HepG2 (cell line): ENCODE data around the gene ASIC3. TPM values are rescaled to one million over a fixed set of nuclear protein-coding genes. Genes with fewer than 3 reads are reported as not detected.

ENCODE experiments used
- ARID4A ChIP-seq: sonication (generic); formaldehyde crosslinking; IDR thresholded peaks from 2 replicates; pipeline ENCODE4 v1.5.0; 2020; ENCODE audit warnings: mild to moderate bottlenecking, missing genetic modification reagents, borderline replicate concordance
- ATRX ChIP-seq: sonication (generic); formaldehyde crosslinking; IDR thresholded peaks from 2 replicates; pipeline ENCODE4 v1.4.0; 2020; ENCODE audit warnings: missing genetic modification reagents, borderline replicate concordance
- CENPX ChIP-seq: sonication (generic); formaldehyde crosslinking; IDR thresholded peaks from 2 replicates; pipeline ENCODE4 v1.9.0; 2021; ENCODE audit warnings: mild to moderate bottlenecking, missing genetic modification reagents, moderate library complexity
- ELF3 ChIP-seq: IDR thresholded peaks from 2 replicates; pipeline ENCODE4 v1.6.1; 2016; ENCODE audit warnings: missing genetic modification reagents, missing compliant biosample characterization
- GABPB1 ChIP-seq: IDR thresholded peaks from 2 replicates; pipeline ENCODE4 v1.6.1; 2016; ENCODE audit warnings: mild to moderate bottlenecking, missing genetic modification reagents, moderate library complexity, missing compliant biosample characterization
- GFI1 ChIP-seq: sonication (generic); formaldehyde crosslinking; IDR thresholded peaks from 2 replicates; pipeline ENCODE4 v1.5.0; 2020; ENCODE audit warnings: missing genetic modification reagents, mild to moderate bottlenecking, borderline replicate concordance
- MXD4 ChIP-seq: IDR thresholded peaks from 2 replicates; pipeline ENCODE4 v1.6.1; 2016; ENCODE audit warnings: mild to moderate bottlenecking, missing biosample characterization, missing genetic modification reagents
- NAIF1 ChIP-seq: sonication (generic); formaldehyde crosslinking; IDR thresholded peaks from 2 replicates; pipeline ENCODE4 v1.5.0; 2020; ENCODE audit warnings: mild to moderate bottlenecking, missing genetic modification reagents, borderline replicate concordance
- NFIB ChIP-seq: sonication (generic); formaldehyde crosslinking; IDR thresholded peaks from 2 replicates; pipeline ENCODE4 v1.9.0; 2021; ENCODE audit warnings: missing genetic modification reagents, mild to moderate bottlenecking, borderline replicate concordance
- NR3C1 ChIP-seq: sonication (generic); formaldehyde crosslinking; IDR thresholded peaks from 2 replicates; pipeline ENCODE4 v1.4.0; 2020; ENCODE audit warnings: missing genetic modification reagents
- PAF1 ChIP-seq: IDR thresholded peaks from 2 replicates; pipeline ENCODE4 v1.6.1; 2016; ENCODE audit warnings: missing genetic modification reagents, missing compliant biosample characterization
- SIX1 ChIP-seq: sonication (generic); formaldehyde crosslinking; IDR thresholded peaks from 2 replicates; pipeline ENCODE4 v1.4.0; 2020; ENCODE audit warnings: missing genetic modification reagents, borderline replicate concordance
- SMARCE1 ChIP-seq: fragments of 450-650 bp; IDR thresholded peaks from 2 replicates; pipeline ENCODE4 v1.6.1; 2017; ENCODE audit warnings: borderline replicate concordance
- YY1 ChIP-seq: IDR thresholded peaks from 2 replicates; pipeline ENCODE4 v1.6.1; 2011; ENCODE audit warnings: low read length, low read depth, moderate library complexity, mild to moderate bottlenecking; ENCODE audit not compliant: insufficient read depth, insufficient replicate concordance
- ZFAT ChIP-seq: sonication (generic); formaldehyde crosslinking; conservative IDR thresholded peaks from 2 replicates; pipeline ENCODE4 v1.8.1; 2023; ENCODE audit warnings: missing genetic modification reagents, inconsistent platforms
- ZMYM2 ChIP-seq: sonication (generic); formaldehyde crosslinking; IDR thresholded peaks from 2 replicates; pipeline ENCODE4 v1.8.0; 2022; ENCODE audit warnings: mild to moderate bottlenecking, missing genetic modification reagents
- ZNF260 ChIP-seq: sonication (generic); formaldehyde crosslinking; IDR thresholded peaks from 2 replicates; pipeline ENCODE4 v1.4.0; 2020; ENCODE audit warnings: missing genetic modification reagents, low read depth, mild to moderate bottlenecking, borderline replicate concordance
- ZNF670 ChIP-seq: sonication (generic); formaldehyde crosslinking; IDR thresholded peaks from 2 replicates; pipeline ENCODE4 v1.8.0; 2022; ENCODE audit warnings: mild to moderate bottlenecking, missing genetic modification reagents, borderline replicate concordance
- ZNF776 ChIP-seq: sonication (generic); formaldehyde crosslinking; IDR thresholded peaks from 2 replicates; pipeline ENCODE4 v1.4.0; 2020; ENCODE audit warnings: mild to moderate bottlenecking, missing genetic modification reagents
- polyA plus RNA-seq, 8 experiments: library from polyadenylated mRNA; depleted of rRNA in 3 of 8; stranded (reverse) in 7 of 8; unstranded in 1 of 8; fragments of >200 nt; fragmentation: Illumina TruSeq in 4 of 8; extraction: Trizol in 4 of 8; gene quantifications; 2 replicates each; pipeline versions ENCODE4 v1.2.1 to v1.2.3, GENCODE V29; 2011 to 2016; ENCODE audit warnings: low read depth in 4 of 8, missing spikeins in 1 of 8, mixed read lengths in 1 of 8; ENCODE audit not compliant: insufficient read depth in 1 of 8
- total RNA-seq, 5 experiments: library from RNA; depleted of rRNA; stranded (reverse); fragments of >200 nt; fragmentation: Illumina TruSeq; extraction: Trizol; gene quantifications; 2 replicates each; pipeline ENCODE4 v1.2.3, GENCODE V29; 2016; ENCODE audit warnings: low read depth in 1 of 5
- TF ChIP-seq, protein P1 (sequence below): sonication (generic); formaldehyde crosslinking; IDR thresholded peaks from 2 replicates; pipeline ENCODE4 v1.4.0; 2020; ENCODE audit warnings: missing genetic modification reagents
- TF ChIP-seq, protein P2 (sequence below): sonication (generic); formaldehyde crosslinking; IDR thresholded peaks from 2 replicates; pipeline ENCODE4 v1.4.0; 2020; ENCODE audit warnings: missing genetic modification reagents, borderline replicate concordance

The ASIC3 gene
- total and polyA plus RNA-seq, 2 of the 13 experiments (the other 11 are each of a cell fraction or from before 2014, with no cell fraction given) = 0.51 TPM; not detected in 1

DNA sequence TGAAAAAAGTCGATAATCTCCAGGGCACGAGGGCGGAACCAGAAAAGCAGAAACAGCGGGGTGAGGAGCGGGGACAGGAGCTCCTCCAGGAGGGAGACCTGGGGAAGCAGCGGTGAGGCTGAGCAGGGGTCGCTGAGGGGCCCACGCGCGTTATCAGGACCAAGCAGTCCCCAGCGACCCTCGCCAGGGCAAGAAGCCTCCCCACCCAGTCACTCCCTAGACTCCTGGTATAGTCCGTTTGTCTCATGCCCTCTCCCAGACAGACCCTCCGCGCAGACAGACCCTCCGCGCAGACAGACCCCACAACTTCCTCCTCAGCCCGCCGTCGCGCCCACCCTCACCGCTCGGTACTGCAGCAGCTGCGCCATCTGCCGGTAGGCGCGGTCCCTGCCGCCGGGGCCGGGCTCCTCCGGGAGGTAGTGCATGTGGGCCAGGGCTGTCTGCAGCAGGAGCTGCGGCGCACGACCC is 30.3 kb upstream of the ASIC3 start (continued):
- TF ChIP-seq ARID4A (CRISPR knock-in tag) (peak; percentile 31), ZNF670 (CRISPR knock-in tag) (no peak), ZNF260 (CRISPR knock-in tag) (no peak), ATRX (CRISPR knock-in tag) (no peak), NR3C1 (CRISPR knock-in tag) (no peak), GABPB1 (CRISPR knock-in tag) (peak; percentile 73; the same call in 1 of the 2 replicates), ZMYM2 (CRISPR knock-in tag) (no peak), ELF3 (peak; percentile 67), PAF1 (no peak), GFI1 (CRISPR knock-in tag) (no peak), CENPX (CRISPR knock-in tag) (no peak), ZNF776 (CRISPR knock-in tag) (peak; percentile 87; the same call in 1 of the 2 replicates), NAIF1 (no peak), YY1 (no peak), SMARCE1 (no peak), MXD4 (CRISPR knock-in tag) (no peak), SIX1 (CRISPR knock-in tag) (no peak), NFIB (CRISPR knock-in tag) (no peak), ZFAT (CRISPR knock-in tag) (no peak)
- TF ChIP-seq, protein P1, sequence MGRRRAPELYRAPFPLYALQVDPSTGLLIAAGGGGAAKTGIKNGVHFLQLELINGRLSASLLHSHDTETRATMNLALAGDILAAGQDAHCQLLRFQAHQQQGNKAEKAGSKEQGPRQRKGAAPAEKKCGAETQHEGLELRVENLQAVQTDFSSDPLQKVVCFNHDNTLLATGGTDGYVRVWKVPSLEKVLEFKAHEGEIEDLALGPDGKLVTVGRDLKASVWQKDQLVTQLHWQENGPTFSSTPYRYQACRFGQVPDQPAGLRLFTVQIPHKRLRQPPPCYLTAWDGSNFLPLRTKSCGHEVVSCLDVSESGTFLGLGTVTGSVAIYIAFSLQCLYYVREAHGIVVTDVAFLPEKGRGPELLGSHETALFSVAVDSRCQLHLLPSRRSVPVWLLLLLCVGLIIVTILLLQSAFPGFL = no peak
- TF ChIP-seq, protein P2, sequence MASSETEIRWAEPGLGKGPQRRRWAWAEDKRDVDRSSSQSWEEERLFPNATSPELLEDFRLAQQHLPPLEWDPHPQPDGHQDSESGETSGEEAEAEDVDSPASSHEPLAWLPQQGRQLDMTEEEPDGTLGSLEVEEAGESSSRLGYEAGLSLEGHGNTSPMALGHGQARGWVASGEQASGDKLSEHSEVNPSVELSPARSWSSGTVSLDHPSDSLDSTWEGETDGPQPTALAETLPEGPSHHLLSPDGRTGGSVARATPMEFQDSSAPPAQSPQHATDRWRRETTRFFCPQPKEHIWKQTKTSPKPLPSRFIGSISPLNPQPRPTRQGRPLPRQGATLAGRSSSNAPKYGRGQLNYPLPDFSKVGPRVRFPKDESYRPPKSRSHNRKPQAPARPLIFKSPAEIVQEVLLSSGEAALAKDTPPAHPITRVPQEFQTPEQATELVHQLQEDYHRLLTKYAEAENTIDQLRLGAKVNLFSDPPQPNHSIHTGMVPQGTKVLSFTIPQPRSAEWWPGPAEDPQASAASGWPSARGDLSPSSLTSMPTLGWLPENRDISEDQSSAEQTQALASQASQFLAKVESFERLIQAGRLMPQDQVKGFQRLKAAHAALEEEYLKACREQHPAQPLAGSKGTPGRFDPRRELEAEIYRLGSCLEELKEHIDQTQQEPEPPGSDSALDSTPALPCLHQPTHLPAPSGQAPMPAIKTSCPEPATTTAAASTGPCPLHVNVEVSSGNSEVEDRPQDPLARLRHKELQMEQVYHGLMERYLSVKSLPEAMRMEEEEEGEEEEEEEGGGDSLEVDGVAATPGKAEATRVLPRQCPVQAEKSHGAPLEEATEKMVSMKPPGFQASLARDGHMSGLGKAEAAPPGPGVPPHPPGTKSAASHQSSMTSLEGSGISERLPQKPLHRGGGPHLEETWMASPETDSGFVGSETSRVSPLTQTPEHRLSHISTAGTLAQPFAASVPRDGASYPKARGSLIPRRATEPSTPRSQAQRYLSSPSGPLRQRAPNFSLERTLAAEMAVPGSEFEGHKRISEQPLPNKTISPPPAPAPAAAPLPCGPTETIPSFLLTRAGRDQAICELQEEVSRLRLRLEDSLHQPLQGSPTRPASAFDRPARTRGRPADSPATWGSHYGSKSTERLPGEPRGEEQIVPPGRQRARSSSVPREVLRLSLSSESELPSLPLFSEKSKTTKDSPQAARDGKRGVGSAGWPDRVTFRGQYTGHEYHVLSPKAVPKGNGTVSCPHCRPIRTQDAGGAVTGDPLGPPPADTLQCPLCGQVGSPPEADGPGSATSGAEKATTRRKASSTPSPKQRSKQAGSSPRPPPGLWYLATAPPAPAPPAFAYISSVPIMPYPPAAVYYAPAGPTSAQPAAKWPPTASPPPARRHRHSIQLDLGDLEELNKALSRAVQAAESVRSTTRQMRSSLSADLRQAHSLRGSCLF (CRISPR knock-in tag) = no peak
